ENCODE results near the gene GALNT17.

DNA sequence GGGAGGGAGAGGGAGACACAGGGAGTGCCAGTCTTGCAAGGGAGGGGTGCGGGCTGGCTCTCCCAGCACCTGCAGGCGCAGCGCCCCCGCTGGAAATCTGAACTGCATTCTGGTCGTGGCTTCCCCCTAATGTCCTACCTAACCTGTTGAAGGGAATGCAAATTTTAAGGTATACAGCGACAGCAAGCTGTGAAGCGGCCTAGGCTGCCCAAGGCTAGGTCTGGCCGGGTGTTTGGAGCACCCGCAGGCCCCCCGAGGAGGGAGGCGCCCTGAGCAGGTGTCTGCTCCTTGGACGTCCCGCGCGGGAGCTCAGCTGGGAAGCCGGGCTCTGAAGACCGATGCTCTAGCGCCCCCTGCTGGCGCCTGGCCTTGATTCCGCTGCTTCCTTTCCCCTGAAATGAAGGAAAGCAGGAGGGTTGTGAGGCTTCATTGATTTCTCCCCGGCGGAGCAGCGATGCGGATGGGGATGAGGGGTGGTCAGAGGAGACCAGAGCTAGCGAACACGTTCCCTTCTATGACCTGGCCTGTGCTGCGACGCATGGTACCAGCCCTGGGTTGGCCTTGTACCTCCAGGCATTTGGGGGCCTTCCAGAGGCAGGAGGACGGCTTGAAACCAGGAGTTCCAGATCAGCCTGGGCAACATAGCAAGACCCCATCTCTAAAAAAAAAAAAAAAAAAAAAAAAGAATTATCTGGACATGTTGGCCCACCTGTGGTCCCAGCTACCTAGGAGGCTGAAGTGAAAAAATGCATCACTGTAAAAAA lies 601.3 kb downstream of the GALNT17 start:
- TF ChIP-seq POLR2A (IDR thresholded peaks at IDR 0.05; ENCODE audit: low read depth, low read length) (no peak), POLR2AphosphoS5 (IDR thresholded peaks at IDR 0.05; ENCODE audit: low read depth, low read length) (no peak)

Measured in GM12892 (cell line).